Activated T-cell treated with anti-CD3 and anti-CD28 coated beads for 4 hours (primary cell): ENCODE measurements around the gene LEFTY2.
"Not testable (repeated sequence)": the region's sequence is repeated elsewhere in the genome, so short reads cannot be mapped to it uniquely, and the experiment has no call there.

Experiments
- DNase-seq: peaks from one replicate; pipeline ENCODE4 v3.0.0-alpha.2; 2020

The LEFTY2 gene

DNA sequence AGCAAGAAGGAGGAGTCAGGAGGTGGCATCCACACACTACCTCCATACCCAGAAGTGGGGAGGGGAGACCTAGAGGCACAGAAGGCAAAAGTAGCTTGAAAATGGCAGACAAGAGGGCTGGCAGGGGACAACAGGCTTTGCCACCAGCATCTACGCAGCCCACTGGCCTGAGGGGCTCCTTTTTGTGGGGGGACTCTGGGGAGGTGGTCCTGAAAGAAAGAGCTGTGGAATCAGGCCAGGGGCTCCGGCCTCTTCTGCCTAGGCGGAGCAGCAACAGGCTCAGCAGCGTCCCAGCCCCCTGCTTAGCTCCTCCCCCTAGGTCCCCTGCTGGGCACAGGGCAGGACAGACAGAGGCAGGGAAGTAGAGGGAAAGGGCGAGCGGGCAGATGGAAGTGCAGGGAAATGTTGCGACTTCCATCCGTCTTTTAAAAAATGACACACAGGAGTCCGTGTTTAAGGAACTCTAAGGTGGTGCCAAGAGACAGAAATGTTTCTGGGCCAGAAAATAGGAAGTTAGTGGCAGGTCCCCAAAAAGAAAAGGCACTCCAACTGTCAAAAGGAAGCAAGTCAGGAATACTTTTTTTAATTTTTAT lies 10.0 kb upstream of the LEFTY2 start:
- DNase-seq: no peak

- DNase-seq: no peak
Measured at GRCh38 chr1:225949041-225949440, 8.0 kb upstream of the LEFTY2 start.

- no peak for DNase-seq
Measured at GRCh38 chr1:225946803-225947202, 5.8 kb upstream of the LEFTY2 start.

- DNase-seq: no peak
Measured at GRCh38 chr1:225946082-225946620, 5.1 kb upstream of the LEFTY2 start.

DNA sequence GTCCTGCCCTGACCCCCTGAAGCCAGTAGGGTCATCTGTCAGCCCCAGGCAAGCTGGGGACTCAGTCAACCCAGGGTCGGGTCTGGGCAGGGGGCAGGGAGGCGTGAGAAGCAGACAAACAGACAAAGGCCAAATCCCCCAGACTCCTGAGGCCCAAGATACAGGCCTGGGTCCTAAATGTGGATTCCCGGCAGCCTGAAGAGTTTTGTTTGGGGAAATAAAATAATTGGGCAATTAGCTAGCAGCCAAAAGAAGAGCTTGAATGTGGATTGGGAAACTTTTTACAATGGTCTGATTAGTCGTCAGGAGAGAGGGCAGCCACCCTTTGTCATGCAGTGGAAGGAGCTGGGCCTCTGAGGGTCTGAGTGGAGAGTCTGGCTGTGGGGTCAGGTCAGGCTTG lies 4.5 kb upstream of the LEFTY2 start:
- DNase-seq: no peak

GRCh38 chr1:225944951-225945350 lies 3.9 kb upstream of the LEFTY2 start:
- no peak for DNase-seq

- no peak for DNase-seq
Measured at GRCh38 chr1:225944387-225944786, 3.4 kb upstream of the LEFTY2 start.

DNA sequence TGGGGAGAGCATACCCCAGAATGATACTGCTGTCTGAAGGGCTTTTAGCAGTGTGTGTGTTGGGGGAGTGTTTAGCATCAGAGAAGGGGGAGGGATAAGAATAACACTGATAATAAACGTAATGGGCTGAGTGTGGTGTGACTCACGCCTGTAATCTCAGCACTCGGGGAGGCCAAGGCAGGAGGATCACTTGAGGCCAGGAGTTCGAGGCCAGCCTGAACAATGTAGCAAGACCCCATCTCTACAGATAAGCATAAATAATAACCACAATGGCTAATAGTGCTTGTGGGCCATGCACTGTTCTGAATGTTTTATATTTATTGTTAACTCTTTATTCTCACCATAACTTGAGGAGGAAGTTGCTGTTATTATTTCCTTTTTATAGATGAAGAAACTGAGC lies 2.6 kb upstream of the LEFTY2 start:
- no peak for DNase-seq

DNA sequence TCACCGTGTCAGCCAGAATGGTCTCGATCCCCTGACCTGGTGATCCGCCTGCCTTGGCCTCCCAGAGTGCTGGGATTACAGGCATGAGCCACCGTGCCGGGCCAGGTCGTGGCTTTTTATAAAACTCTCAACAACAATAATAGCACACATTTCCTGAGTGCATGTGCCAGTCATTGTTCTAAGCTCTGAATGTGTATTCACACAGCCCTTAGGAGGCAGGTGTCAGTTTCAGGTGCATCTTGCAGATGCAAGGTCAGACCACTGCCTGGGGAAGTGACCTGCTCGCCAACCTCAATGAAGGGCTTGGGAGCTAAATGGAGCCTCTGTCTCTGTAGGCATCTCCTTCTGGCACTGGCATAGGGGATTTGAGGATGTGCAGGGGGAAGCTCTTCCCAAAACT lies 1.6 kb upstream of the LEFTY2 start:
- DNase-seq: no peak

GRCh38 chr1:225941942-225942222 lies 862 bp upstream of the LEFTY2 start:
- no peak for DNase-seq

DNA sequence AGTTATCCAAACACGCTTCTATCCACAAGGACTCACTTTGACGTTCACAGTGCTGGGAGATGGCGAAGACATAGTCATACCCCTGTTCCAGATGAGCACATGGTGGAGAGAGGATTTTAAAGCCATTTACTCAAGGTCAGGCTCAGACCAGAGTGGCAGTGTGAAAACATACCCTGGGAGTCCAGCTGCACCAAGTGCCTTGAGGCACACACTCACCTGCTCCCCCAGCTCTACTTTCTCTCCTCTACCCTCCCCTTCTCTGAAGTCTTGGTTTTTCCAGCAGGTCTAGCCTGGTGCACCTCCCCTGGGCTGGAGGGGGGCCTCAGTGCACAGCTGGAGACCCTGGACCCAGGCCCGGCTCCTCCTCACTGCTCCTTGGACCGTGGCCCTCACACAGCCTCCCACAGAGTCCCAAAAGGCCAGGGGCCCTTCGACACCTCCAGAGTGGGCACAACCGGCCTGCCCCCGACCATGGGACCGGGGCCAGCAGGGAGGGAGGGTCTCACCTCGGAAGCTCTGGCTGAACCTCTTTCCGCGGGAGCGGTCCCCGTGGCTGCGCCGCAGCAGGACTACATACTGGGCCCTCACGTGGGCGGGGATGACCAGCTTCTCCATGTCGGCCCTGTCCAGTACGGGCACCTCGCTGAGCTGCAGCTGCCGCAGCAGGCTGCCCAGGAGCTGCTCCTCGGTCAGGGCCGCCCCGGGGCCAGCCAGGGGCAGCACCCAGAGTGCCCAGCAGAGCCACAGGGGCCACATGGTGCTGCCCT lies 452 bp downstream of the LEFTY2 start:
- no peak for DNase-seq

GRCh38 chr1:225939939-225940310 lies 1.1 kb downstream of the LEFTY2 start:
- not testable (repeated sequence) for DNase-seq

GRCh38 chr1:225939097-225939938 lies 1.7 kb downstream of the LEFTY2 start:
- DNase-seq: not testable (repeated sequence)

- DNase-seq: no peak
Measured at GRCh38 chr1:225937048-225937968, 3.7 kb downstream of the LEFTY2 start.

- DNase-seq: no peak
Measured at GRCh38 chr1:225936523-225936922, 4.5 kb downstream of the LEFTY2 start.

DNA sequence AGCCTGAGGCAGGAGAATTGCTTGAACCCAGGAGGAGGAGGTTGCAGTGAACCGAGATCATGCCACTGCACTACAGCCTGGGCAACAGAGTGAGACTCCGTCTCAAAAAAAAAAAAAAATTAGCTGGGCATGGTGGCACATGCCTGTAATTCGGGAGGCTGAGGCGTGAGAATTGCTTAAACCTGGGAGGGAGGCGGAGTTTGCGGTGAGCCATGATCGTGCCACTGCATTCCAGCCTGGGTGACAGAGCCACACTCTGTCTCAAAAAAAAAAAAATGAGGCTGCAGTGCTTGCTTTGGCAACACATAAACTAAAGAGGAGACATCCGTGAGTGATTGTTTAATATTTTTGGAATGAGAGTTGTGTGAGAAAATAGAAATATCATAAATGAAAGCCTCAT lies 4.9 kb downstream of the LEFTY2 start:
- DNase-seq: not testable (repeated sequence)

GRCh38 chr1:225934711-225935110 lies 6.3 kb downstream of the LEFTY2 start:
- no peak for DNase-seq

GRCh38 chr1:225933072-225933471 lies 7.9 kb downstream of the LEFTY2 start:
- DNase-seq: no peak

DNA sequence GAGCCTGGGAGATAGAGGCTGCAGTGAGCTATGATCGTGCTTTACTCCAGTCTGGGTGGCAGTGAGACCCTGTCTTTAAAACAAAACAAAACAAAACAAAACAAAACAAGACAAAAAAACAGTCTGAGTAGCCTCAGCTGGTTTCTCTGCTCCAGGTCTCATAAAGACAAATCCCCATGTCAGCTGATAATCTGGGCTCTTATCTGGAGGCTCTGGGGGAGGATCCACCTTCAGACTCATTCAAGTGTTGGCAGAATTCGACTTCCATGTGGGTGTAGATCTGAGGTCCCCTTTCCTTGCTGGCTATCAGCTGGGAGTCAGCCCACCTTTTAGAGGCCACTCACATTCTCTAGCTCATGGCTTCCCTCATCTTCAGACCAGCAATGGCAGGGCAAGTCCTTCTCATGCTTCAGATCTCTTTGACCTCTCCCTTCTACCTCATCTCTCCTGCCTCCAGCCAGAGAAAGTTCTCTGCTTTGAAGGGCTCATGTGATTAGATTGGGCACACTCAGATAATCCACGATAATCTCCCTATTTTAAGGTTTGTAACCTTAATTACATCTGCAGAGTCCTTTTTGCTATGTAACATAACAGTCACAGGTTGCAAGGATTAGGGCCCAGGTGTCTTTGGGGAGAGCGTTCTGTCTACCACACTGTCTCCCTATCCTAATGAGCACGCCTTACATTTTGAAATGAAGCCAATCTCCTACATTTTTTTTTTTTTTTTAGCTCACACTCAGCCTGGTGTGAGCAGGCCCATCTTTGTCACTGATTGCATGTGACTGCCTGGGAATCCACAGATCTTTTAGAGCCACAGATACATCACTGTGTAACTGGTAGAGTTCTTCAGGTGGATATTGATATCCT lies 9.5 kb downstream of the LEFTY2 start:
- DNase-seq: no peak

- DNase-seq: no peak
Measured at GRCh38 chr1:225930566-225930965, 10.5 kb downstream of the LEFTY2 start.

DNA sequence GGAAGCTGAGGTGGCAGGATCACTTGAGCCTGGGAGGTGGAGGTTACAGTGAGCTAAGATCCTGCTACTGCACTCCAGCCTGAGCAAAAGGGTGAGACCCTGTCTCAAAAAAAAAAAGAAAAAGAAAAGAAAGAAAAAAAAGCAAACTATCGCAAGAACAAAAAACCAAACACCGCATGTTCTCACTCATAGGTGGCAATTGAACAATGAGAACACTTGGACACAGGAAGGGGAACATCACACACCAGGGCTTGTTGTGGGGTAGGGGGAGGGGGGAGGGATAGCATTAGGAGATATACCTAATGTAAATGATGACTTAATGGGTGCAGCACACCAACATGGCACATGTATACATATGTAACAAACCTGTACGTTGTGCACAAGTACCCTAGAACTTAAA lies 11.6 kb downstream of the LEFTY2 start:
- not testable (repeated sequence) for DNase-seq
